ENCODE results near the gene SLBP. TPM values are rescaled to one million over a fixed set of nuclear protein-coding genes. Genes with fewer than 3 reads are reported as not detected.

Gene SLBP
- total RNA-seq, 1 donor from 2014 or later = 99.1 TPM

DNA sequence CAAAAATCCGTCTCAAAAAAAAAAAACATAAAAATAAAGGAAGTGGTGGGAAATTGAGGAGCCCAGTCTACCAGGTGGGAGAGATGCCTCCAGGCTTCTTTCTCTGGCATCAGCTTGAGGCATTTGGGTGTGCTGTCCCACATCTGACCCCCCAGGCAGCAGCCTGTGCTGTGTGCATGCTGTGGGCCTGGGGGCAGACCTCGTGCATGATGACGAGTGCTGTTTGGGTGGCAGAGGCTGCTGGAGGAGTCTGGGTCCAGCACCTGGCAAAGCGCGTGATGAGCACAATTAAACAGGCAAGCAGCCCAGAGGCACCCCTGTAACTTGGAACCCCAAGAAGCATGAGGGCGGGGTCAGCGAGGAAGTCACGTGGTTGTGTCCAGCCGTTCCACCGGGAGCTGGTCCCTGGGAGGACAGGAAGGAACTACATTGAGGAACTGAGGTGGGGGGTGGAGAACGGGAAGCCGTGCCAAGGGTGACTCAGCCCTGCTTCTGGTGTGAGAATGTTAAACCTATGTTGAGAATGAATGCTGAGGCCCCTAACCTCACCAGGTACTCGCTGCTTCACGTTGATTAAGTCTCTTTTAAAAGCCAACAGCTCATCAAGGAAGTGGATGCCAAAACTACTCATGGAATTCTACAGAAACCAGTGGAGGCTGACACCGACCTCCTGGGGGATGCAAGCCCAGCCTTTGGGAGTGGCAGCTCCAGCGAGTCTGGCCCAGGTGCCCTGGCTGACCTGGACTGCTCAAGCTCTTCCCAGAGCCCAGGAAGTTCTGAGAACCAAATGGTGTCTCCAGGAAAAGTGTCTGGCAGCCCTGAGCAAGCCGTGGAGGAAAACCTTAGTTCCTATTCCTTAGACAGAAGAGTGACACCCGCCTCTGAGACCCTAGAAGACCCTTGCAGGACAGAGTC lies 15.3 kb upstream of the SLBP start:
- intact Hi-C loops (cut with micrococcal nuclease) = loop anchor here (10.0 kb wide), 1 partner anchor 447 kb away; no protein-coding TSS in a partner anchor

DNA sequence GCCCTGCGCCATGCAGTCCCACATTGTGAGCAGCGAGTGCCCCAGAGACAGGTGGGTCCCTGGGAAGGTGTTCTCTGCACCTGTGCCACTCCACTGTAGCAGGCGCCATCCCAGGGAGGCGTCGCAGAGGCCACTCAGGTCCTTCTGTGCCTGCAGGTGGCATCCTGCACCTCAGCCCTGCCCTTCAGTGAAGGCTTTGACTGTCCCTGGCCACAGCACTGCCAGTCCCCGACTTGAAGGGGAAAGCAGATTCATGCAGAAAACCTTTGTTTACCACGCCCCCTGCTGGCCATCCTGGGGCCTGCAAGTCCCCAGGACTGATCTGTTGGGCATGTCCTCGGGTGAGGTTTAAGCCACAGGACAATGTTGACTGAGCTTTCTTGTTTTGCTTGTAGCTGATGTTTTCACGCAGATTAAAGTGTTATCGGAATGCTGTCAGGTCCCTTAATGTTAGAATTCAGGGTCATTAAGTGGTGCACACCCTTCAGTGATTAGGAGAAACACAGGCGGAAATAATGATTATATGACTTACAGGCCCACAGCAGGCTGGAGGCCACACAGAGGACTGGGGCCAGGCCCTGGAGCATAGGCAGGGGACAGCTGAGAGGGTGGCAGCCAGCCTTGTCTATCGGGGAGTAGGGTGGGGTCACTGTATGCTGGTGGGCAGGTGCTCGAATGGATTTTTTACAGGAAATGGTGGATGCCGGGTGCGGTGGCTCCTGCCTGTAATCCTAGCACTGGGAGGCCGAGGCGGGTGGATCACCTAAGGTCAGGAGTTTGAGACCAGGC lies 14.2 kb upstream of the SLBP start:
- intact Hi-C loops (cut with micrococcal nuclease) = loop anchor here (1.0 to 10.0 kb wide), 3 partner anchors 15 to 448 kb away; no protein-coding TSS in a partner anchor

DNA sequence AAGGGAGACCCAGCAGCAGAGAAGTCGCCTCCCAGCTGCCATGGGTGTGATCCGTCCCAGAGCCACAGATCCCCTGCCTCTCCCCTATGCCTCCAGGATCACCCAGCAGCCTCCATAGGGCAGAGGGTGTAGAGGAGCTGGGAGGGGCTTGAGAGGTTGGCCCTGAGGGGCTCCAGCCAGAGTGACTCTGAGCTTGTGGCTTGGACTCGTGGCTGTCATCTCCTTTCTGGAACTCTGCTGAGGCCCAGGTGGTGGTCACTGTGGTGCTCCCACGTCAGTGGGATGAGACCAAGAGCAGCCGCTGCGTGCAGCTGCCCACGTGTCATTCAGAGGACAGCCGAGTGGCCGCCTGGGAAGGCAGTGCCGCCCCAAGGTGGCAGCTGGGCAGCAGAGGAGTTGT lies 13.4 kb upstream of the SLBP start:
- intact Hi-C loops (cut with micrococcal nuclease) = loop anchor here (10.0 kb wide), 1 partner anchor 449 kb away; no protein-coding TSS in a partner anchor

DNA sequence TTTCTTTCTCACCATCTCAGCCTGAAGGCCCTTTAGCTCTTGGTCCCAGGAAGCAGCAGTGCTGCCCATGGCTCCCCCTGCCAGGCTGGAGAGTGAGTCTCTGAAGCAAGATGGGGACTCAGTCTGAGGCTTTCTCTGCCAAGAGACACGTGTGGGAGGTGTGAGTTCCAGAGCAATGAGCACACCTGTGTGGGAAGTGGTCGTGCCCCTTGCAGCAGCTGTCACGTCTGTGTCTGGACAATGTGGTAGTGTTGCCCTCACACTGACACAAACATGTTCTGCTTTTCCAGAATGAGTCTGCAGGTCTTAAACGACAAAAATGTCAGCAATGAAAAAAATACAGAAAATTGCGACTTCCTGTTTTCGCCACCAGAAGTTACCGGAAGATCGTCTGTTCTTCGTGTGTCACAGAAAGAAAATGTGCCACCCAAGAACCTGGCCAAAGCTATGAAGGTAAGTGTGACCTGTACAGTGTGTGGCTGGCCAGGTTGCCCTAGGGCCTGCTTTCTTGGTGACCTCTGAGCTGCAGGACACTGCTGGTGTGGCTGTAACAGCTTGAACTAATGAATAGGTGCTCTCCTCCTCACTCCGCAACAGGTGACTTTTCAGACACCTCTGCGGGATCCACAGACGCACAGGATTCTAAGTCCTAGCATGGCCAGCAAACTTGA lies 11.1 kb upstream of the SLBP start:
- intact Hi-C loops (cut with micrococcal nuclease) = loop anchor here (5.0 to 10.0 kb wide), 5 partner anchors 141 to 1809 kb away; partner anchors contain the start of gene LRPAP1

DNA sequence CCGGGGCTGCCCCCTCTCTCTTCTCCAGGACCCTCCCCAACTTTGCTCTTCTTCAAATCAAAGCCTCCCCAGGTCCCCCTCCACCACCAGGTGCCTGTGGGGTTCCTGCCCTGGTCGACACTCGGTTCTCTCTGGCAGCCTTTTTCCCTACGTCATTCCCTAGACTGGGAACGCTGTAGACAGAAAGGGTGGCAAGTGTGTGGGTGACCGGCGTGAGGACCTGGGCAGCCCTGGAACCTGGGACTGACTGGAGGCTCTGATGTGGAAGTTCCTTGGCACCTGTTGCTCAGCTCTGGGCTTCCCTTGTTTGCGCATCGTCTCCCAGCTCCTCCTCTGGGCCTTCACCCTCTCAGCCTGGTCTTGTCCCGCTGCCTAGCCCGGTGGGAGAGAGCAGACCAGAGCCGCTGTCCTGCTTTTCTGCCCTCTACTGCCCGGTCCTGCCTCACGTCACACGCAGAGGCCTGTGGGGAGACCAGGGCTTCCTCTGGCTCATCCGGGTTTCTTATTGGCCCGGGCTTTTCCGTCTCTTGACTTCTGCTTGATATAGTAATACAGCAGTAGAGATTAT lies 10.5 kb upstream of the SLBP start:
- intact Hi-C loops (cut with micrococcal nuclease) = loop anchor here (5.0 to 10.0 kb wide), 5 partner anchors 140 to 1810 kb away; partner anchors contain the start of gene LRPAP1

DNA sequence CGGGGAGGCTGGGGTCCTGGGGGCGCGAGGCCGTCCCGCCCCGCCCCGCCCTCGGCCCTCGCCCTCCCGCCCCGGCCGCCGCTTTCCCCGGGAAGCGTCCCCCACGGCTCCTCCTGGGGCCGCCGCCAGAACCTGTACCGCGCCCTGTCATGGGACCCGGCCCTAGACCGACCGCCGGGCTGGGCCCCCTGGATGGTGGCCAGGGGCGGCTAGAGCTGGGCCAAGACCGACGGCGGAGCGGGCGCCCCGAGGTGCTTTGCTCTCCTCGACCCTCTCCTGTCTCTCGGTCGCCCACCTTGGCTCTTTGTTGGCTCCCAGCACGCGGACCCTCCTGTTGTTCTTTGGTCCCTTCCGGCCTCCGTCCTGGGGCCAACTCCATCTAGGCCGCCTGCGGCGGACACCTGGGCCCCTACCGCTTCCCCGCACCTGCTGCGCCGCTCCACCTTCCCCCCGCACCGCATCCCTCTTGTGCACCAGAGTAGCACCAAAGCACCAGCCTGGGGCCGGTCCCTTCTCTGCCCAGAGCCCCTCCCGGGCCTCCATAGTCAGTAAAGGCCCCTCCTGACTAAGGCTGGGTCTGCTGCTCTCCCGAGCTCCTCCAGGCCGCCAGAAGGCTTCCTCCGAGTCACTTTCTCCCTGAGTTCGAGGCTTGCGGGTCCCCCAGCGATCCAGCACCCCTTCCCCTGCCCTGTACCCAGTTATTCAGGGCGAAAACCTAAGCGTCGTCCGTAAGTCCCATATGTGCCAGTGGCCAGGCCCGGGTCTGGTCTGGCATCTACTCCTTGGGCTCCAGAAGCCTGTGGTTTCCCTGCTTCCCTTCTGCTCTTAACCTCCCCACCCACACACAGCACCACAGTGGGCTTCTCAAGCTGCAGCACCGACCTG lies 9.8 kb upstream of the SLBP start:
- intact Hi-C loops (cut with micrococcal nuclease) = loop anchor here (1.0 to 10.0 kb wide), 10 partner anchors 10 to 1810 kb away; partner anchors contain the start of genes FAM53A, HAUS3, LETM1 and LRPAP1

DNA sequence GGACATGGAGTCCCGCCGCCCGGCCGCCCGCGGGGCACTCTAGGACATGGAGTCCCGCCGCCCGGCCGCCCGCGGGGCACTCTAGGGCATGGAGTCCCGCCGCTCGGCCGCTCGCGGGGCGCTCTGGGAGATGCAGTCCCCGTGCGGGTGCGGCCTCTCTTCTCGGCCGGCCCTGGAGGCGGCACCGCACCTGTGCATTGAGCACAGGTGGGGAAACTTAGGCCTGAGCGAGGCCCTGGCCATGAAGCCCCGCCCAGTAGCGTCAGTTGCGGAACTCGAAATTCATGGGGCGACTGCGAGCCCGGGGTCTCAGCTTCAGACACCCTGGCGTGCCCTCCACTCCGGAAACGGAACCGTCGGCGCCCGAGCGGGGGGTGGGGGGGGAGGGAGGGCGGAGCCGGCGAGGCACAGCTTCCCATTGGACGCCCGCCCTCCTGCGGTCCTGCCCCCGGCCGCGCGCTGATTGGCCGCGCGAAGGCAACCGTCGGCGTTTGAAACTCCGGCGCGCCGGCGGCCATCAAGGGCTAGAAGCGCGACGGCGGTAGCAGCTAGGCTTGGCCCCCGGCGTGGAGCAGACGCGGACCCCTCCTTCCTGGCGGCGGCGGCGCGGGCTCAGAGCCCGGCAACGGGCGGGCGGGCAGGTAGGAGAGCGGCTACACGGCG lies 9.0 kb upstream of the SLBP start, which contains the start of the genes TACC3 and TMEM129:
Gene TACC3 (plus strand): TSS at position 519 of the 663 bp plus-strand sequence. CDS start 1,901 bp downstream, outside the sequence.
Gene TMEM129 (minus strand): TSS at position 321 of the 663 bp plus-strand sequence. CDS start 486 bp downstream, outside the sequence.
- intact Hi-C loops (cut with micrococcal nuclease) = loop anchor here (1.0 to 10.0 kb wide), 10 partner anchors 9 to 1811 kb away; partner anchors contain the start of genes FAM53A, HAUS3, LETM1 and LRPAP1

DNA sequence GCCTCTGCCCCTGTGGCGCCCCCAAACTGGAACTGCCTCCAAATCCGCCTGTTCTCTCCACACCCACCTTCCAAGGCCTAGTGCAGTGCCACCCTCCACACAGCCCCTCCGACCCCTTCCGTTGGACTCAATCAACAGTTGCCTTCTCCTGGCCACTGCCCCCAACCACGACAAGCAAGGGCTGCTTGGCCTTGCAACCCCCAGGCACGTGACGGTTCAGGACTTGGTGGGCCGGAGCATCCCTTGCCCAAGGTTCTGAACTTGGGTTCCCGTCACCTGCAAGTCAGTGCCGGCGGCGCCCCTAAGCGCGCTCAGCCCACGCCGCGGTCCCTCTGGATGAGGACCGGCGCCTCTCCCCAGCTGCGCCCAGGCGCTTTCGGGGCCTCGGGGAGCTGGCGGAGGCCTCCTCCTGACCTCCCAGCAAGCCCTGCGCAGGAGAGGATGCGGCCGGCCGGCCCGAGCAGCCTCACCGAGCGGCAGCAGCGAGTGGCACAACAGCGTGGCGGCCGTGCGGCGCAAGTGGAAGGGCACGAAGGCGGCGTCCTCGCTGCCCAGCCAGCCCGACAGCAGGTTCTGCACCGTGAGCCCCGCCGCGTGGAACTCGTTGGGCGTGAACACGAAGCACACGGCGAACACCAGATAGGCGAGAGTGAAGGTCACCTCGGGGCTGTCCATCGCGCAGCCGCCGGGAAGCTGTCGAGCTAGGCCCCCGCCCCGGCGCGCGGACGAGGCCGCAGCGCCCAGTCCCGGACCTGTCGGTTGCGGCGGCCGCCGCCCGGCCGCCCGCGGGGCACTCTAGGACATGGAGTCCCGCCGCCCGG lies 8.3 kb upstream of the SLBP start:
- intact Hi-C loops (cut with micrococcal nuclease) = loop anchor here (5.0 to 10.0 kb wide), 5 partner anchors 138 to 1812 kb away; partner anchors contain the start of gene LRPAP1

DNA sequence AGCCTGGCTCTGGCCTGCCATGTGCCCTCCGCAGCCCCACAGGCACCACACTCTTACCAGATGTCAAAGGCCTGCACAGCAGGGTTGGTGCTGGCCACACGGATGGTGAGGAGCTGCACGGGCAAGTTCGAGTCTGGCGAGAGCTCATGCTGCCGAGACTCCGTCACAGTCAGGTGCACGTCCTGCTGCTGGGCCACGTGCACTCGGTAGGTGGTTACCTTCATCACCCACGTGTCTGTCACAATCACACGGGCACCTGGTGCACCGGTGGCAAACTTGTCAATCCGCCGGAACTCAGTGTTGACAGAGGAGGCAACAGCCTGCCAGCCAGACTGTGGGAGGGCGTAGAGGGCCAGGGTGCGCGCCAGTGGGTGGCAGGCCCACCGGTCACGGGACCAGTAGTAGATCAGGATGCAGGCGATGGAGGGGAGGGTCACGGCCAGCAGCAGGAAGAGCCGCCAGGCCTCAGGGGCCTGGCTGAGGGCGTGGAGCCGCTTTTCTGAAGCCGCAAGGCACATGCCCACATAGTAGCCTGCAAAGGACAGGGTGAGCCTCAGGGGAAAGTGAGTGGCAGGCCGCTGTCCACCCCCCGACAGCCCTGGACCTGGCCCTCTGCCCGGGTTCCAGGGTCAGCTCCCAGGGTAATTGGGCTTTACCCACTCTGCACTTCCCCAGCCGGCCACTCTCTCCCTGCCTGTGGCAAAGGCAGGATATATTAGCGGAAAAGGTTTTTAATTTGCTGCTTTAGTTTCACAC lies 6.2 kb upstream of the SLBP start:
- intact Hi-C loops (cut with micrococcal nuclease) = no loop called here

DNA sequence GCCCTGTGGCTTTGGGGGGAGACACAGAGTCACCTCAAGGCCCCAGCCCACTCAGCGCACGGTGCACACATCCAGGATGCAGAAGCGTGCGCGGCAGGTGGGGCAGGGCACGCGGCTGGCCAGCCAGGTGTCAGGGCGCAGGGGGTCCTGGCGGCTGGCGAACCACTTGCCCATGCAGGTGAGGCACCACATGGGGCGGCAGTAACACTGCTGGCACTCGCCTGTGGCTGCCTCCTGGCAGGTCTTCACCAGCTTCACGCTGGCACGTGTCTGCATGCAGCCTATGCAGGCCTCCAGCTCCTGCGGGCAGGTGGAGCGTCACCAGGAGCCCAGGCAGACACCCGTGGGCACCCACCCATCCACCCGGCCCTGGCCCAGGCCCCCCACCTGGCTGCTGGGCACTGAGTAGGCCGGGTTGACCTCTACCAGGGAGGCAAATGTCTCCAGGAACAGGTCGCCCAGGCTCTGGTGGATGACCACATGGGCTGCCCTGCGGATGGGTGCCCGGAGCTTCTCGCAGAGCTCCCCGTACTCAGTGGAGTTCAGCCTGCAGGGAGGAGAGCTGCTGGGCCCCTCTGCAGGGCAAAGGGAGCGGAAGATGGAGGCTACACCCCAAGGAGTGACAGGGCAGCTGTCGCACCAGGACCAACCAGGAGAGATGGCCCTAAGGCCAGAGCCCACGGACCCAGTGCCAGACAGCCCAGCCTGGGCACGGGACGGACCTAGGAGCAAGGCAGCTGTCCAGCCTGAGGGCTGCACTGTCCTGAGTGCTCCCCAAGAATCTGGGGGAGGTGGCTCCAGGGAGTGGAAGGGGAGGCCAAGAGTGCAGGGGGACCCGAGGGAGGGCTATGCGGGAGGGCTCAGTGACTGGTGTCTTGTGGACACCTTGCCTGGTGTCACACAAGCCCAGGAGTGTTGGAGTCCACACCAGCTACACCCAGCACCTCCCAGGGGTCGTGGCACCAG lies 5.3 kb upstream of the SLBP start:
- intact Hi-C loops (cut with micrococcal nuclease) = no loop called here

DNA sequence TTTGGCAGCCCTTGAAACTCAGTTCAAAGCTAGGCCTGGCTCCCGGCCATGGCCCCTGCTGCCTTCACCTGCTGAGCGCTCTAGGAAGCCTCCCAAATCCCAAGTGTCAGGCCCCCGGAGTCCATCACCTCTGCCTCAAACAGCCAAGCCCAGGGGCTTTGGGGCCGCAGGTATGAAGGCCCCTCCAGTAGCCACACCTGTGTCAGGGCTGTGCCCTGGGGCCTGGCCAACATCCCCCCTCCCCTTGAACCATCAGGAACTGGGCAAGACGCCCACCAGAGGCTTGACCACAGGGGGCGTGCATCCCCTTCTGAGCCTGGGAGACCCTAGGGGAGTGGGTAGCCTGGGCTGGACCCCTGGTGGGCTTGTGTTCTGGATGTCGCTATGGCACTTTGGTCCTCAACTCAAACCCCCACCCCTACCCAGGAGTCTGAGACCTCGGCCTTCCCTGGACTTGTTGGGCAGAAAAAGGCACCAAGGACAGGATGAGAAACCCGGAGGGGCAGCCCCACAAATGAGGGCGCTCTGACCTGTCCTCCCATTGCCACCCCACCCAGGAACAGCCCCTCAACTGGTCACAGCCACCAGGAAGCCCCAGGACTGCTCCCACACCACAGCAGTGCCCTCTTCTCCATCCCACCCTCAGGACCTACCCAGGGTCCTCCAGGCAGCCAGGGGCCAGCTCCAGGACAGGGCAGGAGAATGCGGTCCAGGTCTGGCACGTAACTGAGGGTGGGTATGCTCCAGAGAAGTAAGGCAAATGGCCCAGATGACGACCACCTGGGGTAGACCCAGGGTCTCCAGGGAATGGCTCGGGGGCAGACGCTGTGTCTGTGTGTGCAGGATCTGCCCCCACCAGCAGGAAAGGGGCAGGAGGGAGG lies 4.2 kb upstream of the SLBP start:
- intact Hi-C loops (cut with micrococcal nuclease) = no loop called here

DNA sequence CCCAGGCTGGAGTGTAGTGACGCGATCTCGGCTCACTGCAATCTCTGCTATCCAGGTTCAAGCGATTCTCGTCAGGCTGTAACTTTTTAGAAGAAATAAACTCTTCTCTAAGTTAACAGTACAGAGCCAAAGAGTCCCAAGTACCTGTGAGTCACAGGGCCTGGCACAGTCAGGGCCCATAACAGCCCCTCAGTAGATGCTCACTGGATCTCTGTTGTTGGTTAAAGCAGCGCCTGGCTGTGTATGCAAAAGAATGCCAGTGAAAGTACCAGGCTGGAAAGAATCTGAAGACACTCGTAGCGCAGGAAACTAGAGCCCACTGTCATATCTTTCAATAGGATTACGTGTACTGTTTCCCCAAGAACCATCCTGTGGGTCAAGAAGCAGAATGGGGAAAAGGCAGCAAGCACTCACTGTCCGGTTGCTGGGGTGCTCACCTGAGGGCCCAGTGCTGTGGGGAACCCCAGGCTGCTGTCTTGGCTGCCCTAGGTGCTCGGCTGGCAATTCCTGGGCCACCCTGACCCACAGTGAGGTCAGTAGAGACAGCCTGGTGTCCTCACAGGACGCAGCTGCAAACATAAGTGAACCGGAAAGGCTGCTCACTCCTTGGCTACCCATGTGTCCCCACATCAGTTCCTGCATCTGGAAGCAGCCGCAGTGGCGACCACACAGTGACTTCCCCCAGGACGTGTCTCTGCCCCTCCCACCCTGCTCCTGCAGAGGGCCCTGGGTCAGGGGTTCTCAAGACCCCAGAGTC lies 3.1 kb upstream of the SLBP start:
- intact Hi-C loops (cut with micrococcal nuclease) = no loop called here

DNA sequence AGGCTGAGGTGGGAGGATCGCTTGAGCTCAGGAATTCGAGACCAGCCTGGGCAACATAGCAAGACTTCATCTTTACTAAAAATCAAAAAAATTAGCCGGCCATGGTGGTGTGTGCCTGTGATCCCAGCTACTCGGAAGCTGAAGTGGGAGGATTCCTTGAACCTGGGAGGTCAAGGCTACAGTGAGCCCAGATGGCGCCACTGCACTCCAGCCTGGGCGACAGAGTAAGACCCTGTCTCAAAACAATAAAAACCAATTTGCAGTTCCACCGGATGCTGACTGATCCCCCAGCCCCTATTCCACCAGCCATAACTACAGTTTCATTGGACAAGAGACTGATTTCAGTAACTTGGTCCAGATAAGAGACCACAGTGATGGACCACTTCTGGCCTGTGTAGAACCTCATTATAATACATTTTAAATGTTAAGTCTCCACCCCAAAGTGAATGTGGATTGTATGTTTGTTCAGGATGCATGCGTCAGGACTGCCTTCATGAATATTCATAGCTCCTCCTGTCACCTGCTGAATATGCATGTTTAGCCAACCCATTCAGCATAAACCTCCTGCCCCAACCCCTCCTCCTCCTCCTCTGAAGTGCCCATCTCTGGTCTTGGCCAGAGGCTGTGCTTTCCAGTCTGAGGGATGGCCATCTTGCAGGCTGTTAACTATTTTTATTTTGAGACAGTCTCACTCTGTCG lies 2.3 kb upstream of the SLBP start:
- intact Hi-C loops (cut with micrococcal nuclease) = loop anchor here (5.0 kb wide), 2 partner anchors 467 to 1248 kb away; partner anchors contain the start of genes CTBP1, GRK4 and NOP14
